ENCODE results near the gene CAB39. TPM values are rescaled to one million over a fixed set of nuclear protein-coding genes. Genes with fewer than 3 reads are reported as not detected.
"Not testable (repeated sequence)": the region's sequence is repeated elsewhere in the genome, so short reads cannot be mapped to it uniquely, and the experiment has no call there.

The CAB39 gene
- polyA plus RNA-seq, 1 donor, result 62.3 TPM

- DNase-seq (ENCODE audit: low read depth), result no peak
These were observed 28.1 kb upstream of the CAB39 start for GRCh38 chr2:230684270-230685168.

GRCh38 chr2:230685178-230685577 lies 27.5 kb upstream of the CAB39 start:
- DNase-seq (ENCODE audit: low read depth), result no peak

DNA sequence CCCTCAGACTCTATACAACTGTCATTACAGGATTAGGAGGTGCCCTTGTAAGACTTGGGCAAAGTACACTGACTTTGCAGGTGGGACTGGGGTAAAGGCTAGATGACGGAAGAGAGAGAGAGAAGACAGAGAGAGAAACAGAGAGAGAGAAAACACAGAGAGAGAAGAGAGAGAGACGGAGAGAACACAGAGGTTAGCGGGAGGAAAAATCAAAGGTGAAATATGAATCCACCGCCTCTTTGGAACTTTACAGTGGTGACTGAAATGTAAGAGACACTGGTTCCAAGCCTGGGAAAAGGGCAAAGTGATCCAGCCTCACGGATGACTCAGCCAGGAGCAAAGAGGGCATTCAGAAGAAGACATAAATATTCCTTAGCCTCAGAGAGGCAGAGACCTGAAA lies 25.1 kb upstream of the CAB39 start:
- no peak for DNase-seq (ENCODE audit: low read depth)

GRCh38 chr2:230688490-230688889 lies 24.2 kb upstream of the CAB39 start:
- DNase-seq (ENCODE audit: low read depth), result no peak

- no peak for DNase-seq (ENCODE audit: low read depth)
These were observed 22.2 kb upstream of the CAB39 start for GRCh38 chr2:230690439-230690838.

DNA sequence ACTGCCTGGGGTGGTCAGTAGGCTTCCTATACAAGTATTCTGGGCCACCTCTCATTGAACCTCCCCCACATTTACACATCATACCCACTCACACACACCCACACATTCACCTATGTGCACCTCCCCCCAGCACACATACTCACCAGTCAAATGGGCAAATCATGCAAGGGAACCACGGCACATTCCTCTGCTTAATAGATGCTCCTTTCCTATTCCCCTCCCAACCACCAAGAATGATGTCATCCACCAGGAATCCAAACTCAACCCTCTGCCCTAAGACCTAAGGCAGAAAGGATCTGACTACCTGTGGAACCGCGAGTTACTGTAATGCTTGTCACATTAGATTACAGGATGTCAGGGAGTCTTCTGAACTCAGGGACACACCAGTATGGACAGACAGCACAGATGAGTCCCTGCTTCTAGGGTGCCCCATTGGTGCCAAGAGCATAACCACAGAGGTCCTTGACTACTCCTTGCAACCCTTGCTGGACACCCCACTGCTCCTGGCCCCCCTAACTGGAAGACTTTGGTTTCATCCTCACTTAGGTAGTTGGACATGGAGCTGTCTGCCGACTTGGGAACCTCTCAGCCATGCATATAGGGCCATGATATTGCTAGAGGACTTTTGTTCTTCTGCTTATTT lies 21.5 kb upstream of the CAB39 start:
- no peak for DNase-seq (ENCODE audit: low read depth)

DNA sequence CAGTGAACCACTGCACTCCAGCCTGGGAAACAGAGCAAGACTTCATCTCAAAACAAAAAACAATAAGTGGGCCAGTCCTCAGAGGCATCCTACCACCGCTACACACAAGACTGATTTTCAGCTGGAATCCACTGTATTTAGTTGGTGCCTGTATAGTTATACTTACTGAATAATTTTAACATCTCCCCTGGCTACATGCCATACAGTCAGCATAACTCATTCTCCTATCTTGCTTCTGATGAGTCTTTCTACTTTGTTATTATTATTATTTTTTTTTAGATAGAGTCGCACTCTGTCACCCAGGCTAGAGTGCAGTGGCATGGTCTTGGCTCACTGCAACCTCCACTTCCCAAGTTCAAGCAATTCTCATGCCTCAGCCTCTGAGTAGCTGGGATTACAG lies 19.9 kb upstream of the CAB39 start:
- DNase-seq (ENCODE audit: low read depth), result no peak

GRCh38 chr2:230693411-230693810 lies 19.2 kb upstream of the CAB39 start:
- no peak for DNase-seq (ENCODE audit: low read depth)

DNA sequence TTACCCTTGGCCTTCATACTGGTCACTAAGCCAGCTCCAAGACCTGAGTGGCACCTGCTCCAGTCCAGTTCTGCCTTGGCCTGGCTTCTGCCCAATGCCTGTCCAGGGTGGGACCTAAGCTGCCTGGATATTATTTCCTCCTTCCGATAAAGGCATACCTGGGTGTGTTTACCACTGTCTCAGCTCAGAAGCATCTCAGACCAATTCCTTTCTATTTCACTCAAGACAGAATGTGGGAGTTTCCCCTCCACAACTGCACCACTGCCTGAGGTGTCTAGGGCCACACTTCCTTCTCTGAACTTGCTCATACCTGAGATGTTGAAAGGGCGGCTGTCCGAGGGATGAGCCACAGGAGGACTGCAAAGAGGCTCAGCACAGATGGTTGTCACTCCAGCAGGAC lies 18.4 kb upstream of the CAB39 start:
- DNase-seq (ENCODE audit: low read depth), result no peak

DNA sequence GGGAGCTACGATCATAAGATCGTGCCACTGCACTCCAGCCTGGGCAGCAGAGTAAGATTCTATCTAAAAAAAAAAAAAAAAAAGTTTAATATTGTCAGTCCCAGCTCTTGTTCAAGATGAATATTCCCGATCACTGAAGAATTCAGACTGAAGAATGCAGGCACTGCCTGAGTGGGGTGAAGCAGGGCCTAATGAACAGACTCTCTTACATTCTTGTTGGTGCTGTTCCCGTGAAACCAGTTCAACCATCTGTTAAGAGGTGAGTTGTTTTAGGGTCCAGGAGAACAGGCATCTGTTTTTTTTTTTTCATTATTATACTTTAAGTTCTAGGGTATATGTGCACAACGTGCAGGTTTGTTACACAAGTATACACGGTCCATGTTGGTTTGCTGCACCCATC lies 17.1 kb upstream of the CAB39 start:
- no peak for DNase-seq (ENCODE audit: low read depth)

- DNase-seq (ENCODE audit: low read depth), result no peak
These were observed 16.0 kb upstream of the CAB39 start for GRCh38 chr2:230696670-230697069.

GRCh38 chr2:230697676-230698075 lies 15.0 kb upstream of the CAB39 start:
- DNase-seq (ENCODE audit: low read depth), result no peak

- not testable (repeated sequence) for DNase-seq (ENCODE audit: low read depth)
These were observed 13.9 kb upstream of the CAB39 start for GRCh38 chr2:230698753-230699152.

DNA sequence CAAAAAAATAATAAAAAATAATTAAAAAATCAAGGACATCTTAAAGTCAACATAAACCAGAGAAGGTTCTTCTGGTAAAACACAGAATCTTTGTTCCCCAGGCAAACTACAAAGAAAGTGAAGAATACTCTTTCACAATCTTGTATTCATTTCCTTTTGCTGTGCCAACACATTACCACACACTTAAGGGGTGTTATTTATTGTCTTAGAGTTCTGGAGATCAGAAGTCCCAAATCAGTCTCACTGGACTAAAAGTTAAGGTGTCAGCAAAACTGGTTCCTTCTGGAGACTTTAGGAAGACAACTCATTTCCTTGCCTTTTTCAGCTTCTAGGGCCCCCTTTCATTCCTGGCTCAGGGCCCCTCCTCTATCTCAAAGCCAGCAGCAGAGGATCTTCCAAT lies 12.2 kb upstream of the CAB39 start:
- no peak for DNase-seq (ENCODE audit: low read depth)

DNA sequence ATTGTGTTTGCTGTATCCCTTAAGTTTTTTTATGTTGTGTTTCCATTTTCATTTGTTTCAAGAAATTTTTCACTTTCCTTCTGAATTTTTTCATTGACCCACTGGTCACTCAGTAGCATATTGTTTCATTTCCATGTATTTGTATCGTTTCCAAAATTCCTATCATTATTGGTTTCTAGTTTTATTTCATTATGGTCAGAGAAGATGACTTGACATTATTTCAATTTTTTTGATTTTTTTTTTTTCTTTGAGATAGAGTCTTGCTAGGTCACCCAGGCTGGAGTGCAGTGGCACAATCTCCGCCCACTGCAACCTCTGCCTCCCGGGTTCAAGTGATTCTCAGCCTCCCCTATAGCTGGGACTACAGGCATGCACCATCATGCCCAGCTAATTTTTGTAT lies 11.3 kb upstream of the CAB39 start:
- DNase-seq (ENCODE audit: low read depth), result no peak

GRCh38 chr2:230702457-230702856 lies 10.2 kb upstream of the CAB39 start:
- DNase-seq (ENCODE audit: low read depth), result not testable (repeated sequence)

GRCh38 chr2:230703514-230703913 lies 9.1 kb upstream of the CAB39 start:
- no peak for DNase-seq (ENCODE audit: low read depth)

- no peak for DNase-seq (ENCODE audit: low read depth)
These were observed 6.6 kb upstream of the CAB39 start for GRCh38 chr2:230706053-230706521.

DNA sequence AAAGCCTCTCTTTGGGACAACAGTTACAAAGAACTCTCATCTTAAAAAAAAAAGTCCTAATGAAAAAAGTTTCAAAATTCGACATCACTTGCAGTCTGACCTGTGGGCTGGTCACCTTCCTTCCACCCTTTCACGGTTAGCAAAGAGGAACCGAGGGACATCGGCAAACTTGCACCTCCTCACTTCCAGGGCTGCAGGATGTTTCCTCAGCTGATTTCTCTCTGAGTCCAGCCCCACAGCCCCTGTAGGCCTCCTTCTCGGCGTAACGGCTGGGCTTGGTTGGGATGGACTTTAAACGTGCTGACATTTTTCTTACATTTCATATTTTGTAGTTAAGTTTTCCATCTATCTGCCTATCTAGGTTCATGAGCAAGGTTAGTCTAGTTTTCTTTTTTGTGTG lies 5.7 kb upstream of the CAB39 start:
- no peak for DNase-seq (ENCODE audit: low read depth)

- no peak for DNase-seq (ENCODE audit: low read depth)
These were observed 4.4 kb upstream of the CAB39 start for GRCh38 chr2:230708204-230708603.

DNA sequence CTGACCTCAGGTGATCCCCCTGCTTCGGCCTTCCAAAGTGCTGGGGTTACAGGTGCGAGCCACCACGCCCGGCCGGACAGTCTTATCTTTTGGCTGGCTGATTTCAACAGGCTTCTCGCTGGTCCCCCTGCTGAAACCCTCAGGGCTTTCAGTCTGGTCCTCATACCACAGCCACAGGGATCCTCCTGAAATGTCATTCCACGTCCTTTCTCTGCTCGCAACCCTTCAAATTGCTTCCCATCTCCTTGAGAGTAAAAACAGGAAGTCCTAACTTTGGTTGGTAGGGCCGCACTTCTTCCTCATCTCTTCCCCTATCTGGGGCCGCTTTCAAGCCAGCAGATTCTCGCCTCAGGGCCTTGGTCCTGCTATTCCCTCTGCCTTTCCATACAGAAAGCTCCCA lies 1.4 kb upstream of the CAB39 start:
- DNase-seq (ENCODE audit: low read depth), result no peak

GRCh38 chr2:230713331-230714135 lies 891 bp downstream of the CAB39 start:
- no peak for DNase-seq (ENCODE audit: low read depth)

All from forelimb muscle (tissue), 1 donor.